ENCODE data around the gene ARMC12. TPM values are rescaled to one million over a fixed set of nuclear protein-coding genes. Genes with fewer than 3 reads are reported as not detected.

The ARMC12 gene
- total RNA-seq (2014; rRNA removed; shearing (Covaris generic)) (0.90 and 1.3 TPM in 2 replicates), polyA plus RNA-seq (2016; fragmentation: Nextera tagmentation; extraction: Ambion mirVana) (0.94 TPM in 2 replicates)
- long read RNA-seq, partial matches to known transcripts = 0 of 2 reads
- long read RNA-seq, other reads (novel, unspliced or antisense) = 1 of 2 reads

- Histone ChIP-seq H4K20me1 (replicated peaks; ENCODE audit: insufficient read depth) (no peaks in the 10 kb centered on the region), H3K4me2 (no peak within 1 kb of the TSS), H3K79me2 (replicated peaks; ENCODE audit: insufficient read depth) (no peaks in the 10 kb centered on the region), H3F3A (replicated peaks; ENCODE audit: low read depth) (peaks cover 26% of the 10 kb centered on the region), H3K4me1 (ENCODE audit: insufficient read depth) (peaks cover 40% of the 10 kb centered on the region), H3K27me3 (ENCODE audit: insufficient read depth) (no peaks in the 10 kb centered on the region), H2AFZ (peak within 1 kb of the TSS; percentile 57; the same call in 1 of the 2 replicates), H3K27ac (ENCODE audit: low read depth) (no peak within 1 kb of the TSS), H3K9me2 (ENCODE audit: insufficient read depth) (no peaks in the 10 kb centered on the region), H3K36me3 (ENCODE audit: insufficient read depth) (no peaks in the 10 kb centered on the region; the same call in 1 of the 2 replicates), H3K4me3 (no peak within 1 kb of the TSS)
- no peak within 1 kb of the TSS for H3K4me3 Mint-ChIP-seq
- no peak for TF ChIP-seq REST (IDR thresholded peaks at IDR 0.05; ENCODE audit: unreplicated experiment)
- TF ChIP-seq EZH2phosphoT487 (IDR thresholded peaks at IDR 0.05; ENCODE audit: unreplicated experiment) = no peak
- no peak for TF ChIP-seq STAT1 (IDR thresholded peaks at IDR 0.05; ENCODE audit: unreplicated experiment)
- TF ChIP-seq ZNF114 (CRISPR knock-in tag; IDR thresholded peaks at IDR 0.05) = no peak
- no peak for TF ChIP-seq CREB1 (CRISPR knock-in tag; IDR thresholded peaks at IDR 0.05; ENCODE audit: low read depth)
- no peak for TF ChIP-seq NANOG (IDR thresholded peaks at IDR 0.05; ENCODE audit: borderline replicate concordance)
- TF ChIP-seq ZNF462 (CRISPR knock-in tag; IDR thresholded peaks at IDR 0.05) = no peak
- no peak for TF ChIP-seq ZNF331 (CRISPR knock-in tag; IDR thresholded peaks at IDR 0.05; ENCODE audit: low read depth)
- TF ChIP-seq JUNB (IDR thresholded peaks at IDR 0.05; ENCODE audit: unreplicated experiment) = no peak
- TF ChIP-seq EZH2 (IDR thresholded peaks at IDR 0.05; ENCODE audit: low read depth, unreplicated experiment) = no peak
- no peak for TF ChIP-seq ETS1 (IDR thresholded peaks at IDR 0.05)
- TF ChIP-seq CTCF (conservative IDR thresholded peaks at IDR 0.05; ENCODE audit: low read depth in 2 of 2) = no peak
- TF ChIP-seq POLR2AphosphoS5 (IDR thresholded peaks at IDR 0.05; ENCODE audit: low read depth) = no peak
- ATAC-seq = no peak
- H3K27me3 Mint-ChIP-seq (ENCODE audit: insufficient read depth, low read depth, poor library complexity) = peaks cover 12% of the 10 kb centered on the region
- H3K27ac Mint-ChIP-seq = no peak within 1 kb of the TSS; the same call in 1 of the 2 replicates
- no peaks in the 10 kb centered on the region; the same call in 2 of the 3 replicates for H3K9me3 Mint-ChIP-seq
- no peak for DNase-seq (ENCODE audit: low spot score)
- peaks cover 54% of the 10 kb centered on the region for H3K4me1 Mint-ChIP-seq
- no peaks in the 10 kb centered on the region; the same call in 2 of the 3 replicates for H3K36me3 Mint-ChIP-seq (ENCODE audit: low read depth)
These were observed at the start of gene ARMC12 for GRCh38 chr6:35736982-35737412. Gene ARMC12 (plus strand): TSS chr6:35737032. CDS start chr6:35737109, 77 bp downstream.
